B cell (primary cell): ENCODE data around the gene COQ8A.

Experiments used
- CTCF ChIP-seq: fragments of 200-600 bp; IDR thresholded peaks from one replicate; pipeline ENCODE4 v1.8.0; 2022; ENCODE audit warnings: antibody characterized with exemption, mild to moderate bottlenecking
- EZH2 ChIP-seq: IDR thresholded peaks from 2 replicates; pipeline ENCODE4 v1.6.1; 2012; ENCODE audit warnings: borderline replicate concordance, low read depth, mild to moderate bottlenecking, moderate library complexity, low read length; ENCODE audit not compliant: insufficient read depth, poor library complexity, severe bottlenecking

GRCh38 chr1:226965581-226966440 lies 25.7 kb downstream of the COQ8A start:
- no peak for TF ChIP-seq CTCF
- no peak for TF ChIP-seq EZH2
